Calu3 (cell line): Measurements from ENCODE around the gene STX2. TPM values are rescaled to one million over a fixed set of nuclear protein-coding genes. Genes with fewer than 3 reads are reported as not detected.
A peak's percentile ranks its signal among the peaks of the same experiment; 100 is the strongest.

ENCODE experiments used
- BruUV-seq: library from RNA; stranded (reverse); fragments of 400-500 nt; replicated peaks from 2 replicates; lab custom pipeline; 2021; lab: Mats Ljungman, UMichigan
- CTCF ChIA-PET: fragments of 300-600 bp; sonication (Branson Sonifier 250); formaldehyde crosslinking; loops from one replicate; lab custom pipeline; 2022; ENCODE audit warnings: antibody characterized with exemption; lab: Charles Lee
- DNase-seq: peaks from one replicate; pipeline ENCODE4 v3.0.0; 2022
- H3K27ac Mint-ChIP-seq: one replicate; pipeline ENCODE4 v1.8.0; 2022; ENCODE audit warnings: mixed read lengths; ENCODE audit not compliant: unreplicated experiment
- H3K27me3 Mint-ChIP-seq: one replicate; pipeline ENCODE4 v1.8.0; 2022; ENCODE audit warnings: mixed read lengths; ENCODE audit not compliant: unreplicated experiment
- H3K36me3 Mint-ChIP-seq: one replicate; pipeline ENCODE4 v1.8.0; 2022; ENCODE audit warnings: mild to moderate bottlenecking, moderate library complexity, mixed read lengths; ENCODE audit not compliant: insufficient read depth, unreplicated experiment
- H3K4me1 Mint-ChIP-seq: one replicate; pipeline ENCODE4 v1.8.0; 2022; ENCODE audit warnings: mild to moderate bottlenecking, low read depth, mixed read lengths; ENCODE audit not compliant: unreplicated experiment
- H3K4me3 Mint-ChIP-seq: one replicate; pipeline ENCODE4 v1.8.0; 2022; ENCODE audit warnings: mild to moderate bottlenecking, low read depth, moderate library complexity, mixed read lengths; ENCODE audit not compliant: unreplicated experiment
- H3K9me3 Mint-ChIP-seq: one replicate; pipeline ENCODE4 v1.8.0; 2022; ENCODE audit warnings: low read depth, mixed read lengths; ENCODE audit not compliant: unreplicated experiment
- CTCF ChIP-seq: fragments of 200-600 bp; IDR thresholded peaks from one replicate; pipeline ENCODE4 v1.8.0; 2022; ENCODE audit warnings: antibody characterized with exemption; ENCODE audit not compliant: unreplicated experiment
- intact Hi-C: fragments of 100-400 bp; cut with micrococcal nuclease; formaldehyde crosslinking; loops from one replicate; pipeline ENCODE4 v1.10.0; 2022; ENCODE audit not compliant: unreplicated experiment
- total RNA-seq: library from RNA; stranded (reverse); gene quantifications from 2 replicates; pipeline ENCODE4 v1.2.3, GENCODE V29; 2022

Gene STX2
- total RNA-seq, 1 experiment from 2014 or later, result 26.7 TPM

- H3K4me1 Mint-ChIP-seq, result peaks cover 8% of the 10 kb centered on the region
- peaks cover 35% of the 10 kb centered on the region for H3K36me3 Mint-ChIP-seq
- peak; percentile 96 for DNase-seq
- no peaks in the 10 kb centered on the region for H3K27me3 Mint-ChIP-seq
- CTCF ChIA-PET, result interaction anchor here (1.0 to 1.9 kb wide), 3 partner anchors 52 to 313 kb away, joined by 3 to 6 read pairs (median 5); no protein-coding TSS in a partner anchor
- peak overlapping the region; percentile 37 for H3K27ac Mint-ChIP-seq
- H3K9me3 Mint-ChIP-seq, result no peaks in the 10 kb centered on the region
- BruUV-seq, result no TSS peak
- peak overlapping the region; percentile 85 for H3K4me3 Mint-ChIP-seq
- intact Hi-C loops, result loop anchor here (1.0 kb wide), 1 partner anchor 58 kb away; no protein-coding TSS in a partner anchor
- peak; percentile 96 for TF ChIP-seq CTCF
Measured at GRCh38 chr12:130818635-130819576, 20.1 kb downstream of the STX2 start.

GRCh38 chr12:130818272-130818634, 20.8 kb downstream of the STX2 start:
- peak overlapping the region; percentile 37 for H3K27ac Mint-ChIP-seq
- CTCF ChIA-PET, result interaction anchor here (0.7 to 1.2 kb wide), 3 partner anchors 53 to 314 kb away, joined by 3 to 6 read pairs (median 4); no protein-coding TSS in a partner anchor

GRCh38 chr12:130817804-130818203, 21.2 kb downstream of the STX2 start:
- H3K27me3 Mint-ChIP-seq, result no peaks in the 10 kb centered on the region
- no peak overlapping the region for H3K27ac Mint-ChIP-seq
- peak overlapping the region; percentile 85 for H3K4me3 Mint-ChIP-seq
- peaks cover 41% of the 10 kb centered on the region for H3K36me3 Mint-ChIP-seq
- no peak for DNase-seq
- no peaks in the 10 kb centered on the region for H3K9me3 Mint-ChIP-seq
- CTCF ChIA-PET, result interaction anchor here (0.7 to 1.2 kb wide), 4 partner anchors 46 to 314 kb away, joined by 3 to 6 read pairs (median 4); no protein-coding TSS in a partner anchor
- no TSS peak for BruUV-seq
- intact Hi-C loops, result no loop called here
- no peak for TF ChIP-seq CTCF
- peaks cover 8% of the 10 kb centered on the region for H3K4me1 Mint-ChIP-seq

More at GRCh38 chr12:130818272-130818634, 20.8 kb downstream of the STX2 start:
- peak overlapping the region; percentile 85 for H3K4me3 Mint-ChIP-seq
- H3K27me3 Mint-ChIP-seq, result no peaks in the 10 kb centered on the region
- H3K36me3 Mint-ChIP-seq, result peaks cover 37% of the 10 kb centered on the region
- peaks cover 8% of the 10 kb centered on the region for H3K4me1 Mint-ChIP-seq
- TF ChIP-seq CTCF, result no peak
- H3K9me3 Mint-ChIP-seq, result no peaks in the 10 kb centered on the region
- no peak for DNase-seq
- intact Hi-C loops, result no loop called here
- no TSS peak for BruUV-seq

- CTCF ChIA-PET, result no interaction called here
- Mint-ChIP-seq H3K27me3 (no peaks in the 10 kb centered on the region), H3K9me3 (no peaks in the 10 kb centered on the region), H3K36me3 (peaks cover 49% of the 10 kb centered on the region), H3K27ac (no peak overlapping the region), H3K4me3 (no peak overlapping the region), H3K4me1 (peaks cover 8% of the 10 kb centered on the region)
- TF ChIP-seq CTCF, result no peak
- DNase-seq, result no peak
- BruUV-seq, result no TSS peak
- intact Hi-C loops, result no loop called here
Measured at GRCh38 chr12:130816097-130816496, 23.0 kb downstream of the STX2 start.
